ENCODE measurements around the gene MFSD2A. TPM values are rescaled to one million over a fixed set of nuclear protein-coding genes. Genes with fewer than 3 reads are reported as not detected.
"Not testable (repeated sequence)": the region's sequence is repeated elsewhere in the genome, so short reads cannot be mapped to it uniquely, and the experiment has no call there.

MFSD2A gene
- total RNA-seq, 1 donor from 2014 or later = 108 TPM

GRCh38 chr1:39996396-39997004 lies 41.6 kb downstream of the MFSD2A start:
- DNase-seq (ENCODE audit: low spot score) (no peak), ATAC-seq (no peak)

- DNase-seq (ENCODE audit: low spot score) = no peak
- no peak for ATAC-seq
Measured at GRCh38 chr1:40001456-40001855, 46.5 kb downstream of the MFSD2A start.

GRCh38 chr1:40003156-40004093 lies 48.5 kb downstream of the MFSD2A start:
- ATAC-seq = no peak

GRCh38 chr1:40004857-40005256 lies 49.9 kb downstream of the MFSD2A start:
- DNase-seq (ENCODE audit: low spot score) (no peak), ATAC-seq (no peak)

More at GRCh38 chr1:40003156-40004093, 48.5 kb downstream of the MFSD2A start:
- no peak for DNase-seq (ENCODE audit: low spot score)

- DNase-seq (ENCODE audit: low spot score); ATAC-seq: not testable (repeated sequence)
Measured at GRCh38 chr1:40007481-40008034, 52.6 kb downstream of the MFSD2A start.

- ATAC-seq (no peak), DNase-seq (ENCODE audit: low spot score) (no peak)
Measured at GRCh38 chr1:40011198-40011597, 56.3 kb downstream of the MFSD2A start.

- ATAC-seq (no peak), DNase-seq (ENCODE audit: low spot score) (no peak)
Measured at GRCh38 chr1:40014253-40014706, 59.3 kb downstream of the MFSD2A start.

GRCh38 chr1:40014812-40015594 lies 60.1 kb downstream of the MFSD2A start:
- ATAC-seq = no peak
- no peak for DNase-seq (ENCODE audit: low spot score)

- no peak for ATAC-seq
Measured at GRCh38 chr1:40017951-40018575, 63.1 kb downstream of the MFSD2A start.

More at GRCh38 chr1:40017951-40018575, 63.1 kb downstream of the MFSD2A start:
- no peak for DNase-seq (ENCODE audit: low spot score)

Other genes with a start within 250 kb of the MFSD2A start
- gene PPIE, start 216.3 kb upstream of the MFSD2A start, total RNA-seq = 16.6 TPM
- gene OXCT2, start 183.8 kb upstream of the MFSD2A start, total RNA-seq = not detected
- 0.10 TPM for gene BMP8B, start 166.3 kb upstream of the MFSD2A start, total RNA-seq
- gene TRIT1, start 71.6 kb upstream of the MFSD2A start, total RNA-seq = 5.5 TPM
- gene MYCL, start 53.2 kb upstream of the MFSD2A start, total RNA-seq = 14.7 TPM
- gene CAP1, start 85.6 kb downstream of the MFSD2A start, total RNA-seq = 98.9 TPM
- gene PPT1, start 142.1 kb downstream of the MFSD2A start, total RNA-seq = 14.0 TPM
- gene RLF, start 206.2 kb downstream of the MFSD2A start, total RNA-seq = 4.8 TPM

All from left lobe of liver (tissue), 2 donors.